H9 (cell line): Measurements from ENCODE around the gene LIM2. TPM values are rescaled to one million over a fixed set of nuclear protein-coding genes. Genes with fewer than 3 reads are reported as not detected.

Source experiments
- DNase-seq: peaks from one replicate; pipeline ENCODE4 v3.0.0-alpha.2; 2017
- H2AFZ ChIP-seq: one replicate; pipeline ENCODE4 v1.6.1; 2013; ENCODE audit warnings: mild to moderate bottlenecking, low read length, control low read depth, moderate library complexity
- H2AK5ac ChIP-seq: 2 replicates; pipeline ENCODE4 v1.6.1; 2013; ENCODE audit warnings: low read length, control low read depth, mixed read lengths; ENCODE audit not compliant: insufficient read length
- H2BK120ac ChIP-seq: one replicate; pipeline ENCODE4 v1.6.1; 2013; ENCODE audit warnings: low read depth, mild to moderate bottlenecking, low read length, control low read depth, inconsistent platforms; ENCODE audit not compliant: poor library complexity, severe bottlenecking
- H2BK12ac ChIP-seq: 2 replicates; pipeline ENCODE4 v1.6.1; 2013; ENCODE audit warnings: low read length, control low read depth, mixed read lengths, low read depth; ENCODE audit not compliant: insufficient read length
- H2BK15ac ChIP-seq: 2 replicates; pipeline ENCODE4 v1.6.1; 2013; ENCODE audit warnings: low read depth, low read length, control low read depth
- H2BK20ac ChIP-seq: one replicate; pipeline ENCODE4 v1.6.1; 2013; ENCODE audit warnings: low read depth, mild to moderate bottlenecking, low read length, control low read depth, inconsistent platforms; ENCODE audit not compliant: poor library complexity, severe bottlenecking
- H2BK5ac ChIP-seq: 2 replicates; pipeline ENCODE4 v1.6.1; 2013; ENCODE audit warnings: low read length, control low read depth, mixed read lengths; ENCODE audit not compliant: insufficient read length
- H3K14ac ChIP-seq: 2 replicates; pipeline ENCODE4 v1.6.1; 2013; ENCODE audit warnings: low read length, control low read depth; ENCODE audit not compliant: insufficient read depth
- H3K18ac ChIP-seq: 2 replicates; pipeline ENCODE4 v1.6.1; 2013; ENCODE audit warnings: low read depth, mild to moderate bottlenecking, mixed read lengths, low read length, control low read depth; ENCODE audit not compliant: insufficient read length
- H3K23ac ChIP-seq: 2 replicates; pipeline ENCODE4 v1.6.1; 2013; ENCODE audit warnings: low read length, control low read depth, mixed read lengths, low read depth; ENCODE audit not compliant: insufficient read length
- H3K23me2 ChIP-seq: 2 replicates; pipeline ENCODE4 v1.6.1; 2013; ENCODE audit warnings: low read depth, mild to moderate bottlenecking, mixed read lengths, low read length, control low read depth; ENCODE audit not compliant: insufficient read length, poor library complexity, severe bottlenecking
- H3K27ac ChIP-seq: 2 replicates; pipeline ENCODE4 v1.5.1; 2013; ENCODE audit warnings: low read length, control low read depth, mixed read lengths, low read depth; ENCODE audit not compliant: insufficient read length
- H3K27me3 ChIP-seq: 2 replicates; pipeline ENCODE4 v1.6.1; 2013; ENCODE audit warnings: low read length, control low read depth, inconsistent platforms; ENCODE audit not compliant: insufficient read depth
- H3K4ac ChIP-seq: 2 replicates; pipeline ENCODE4 v1.6.1; 2013; ENCODE audit warnings: low read depth, mild to moderate bottlenecking, control low read depth, inconsistent platforms, low read length, moderate library complexity
- H3K4me1 ChIP-seq: 2 replicates; pipeline ENCODE4 v1.6.1; 2013; ENCODE audit warnings: low read length, control low read depth, inconsistent platforms; ENCODE audit not compliant: insufficient read depth
- H3K4me2 ChIP-seq: 2 replicates; pipeline ENCODE4 v1.6.1; 2013; ENCODE audit warnings: low read length, control low read depth, mixed read lengths; ENCODE audit not compliant: insufficient read length, insufficient read depth
- H3K56ac ChIP-seq: 2 replicates; pipeline ENCODE4 v1.6.1; 2013; ENCODE audit warnings: low read depth, mild to moderate bottlenecking, mixed read lengths, low read length, control low read depth; ENCODE audit not compliant: insufficient read length
- H3K79me1 ChIP-seq: 2 replicates; pipeline ENCODE4 v1.6.1; 2013; ENCODE audit warnings: low read depth, mild to moderate bottlenecking, moderate library complexity, low read length, control low read depth, inconsistent platforms; ENCODE audit not compliant: insufficient read depth, poor library complexity, severe bottlenecking
- H3K79me2 ChIP-seq: 2 replicates; pipeline ENCODE4 v1.6.1; 2013; ENCODE audit warnings: low read length, control low read depth, inconsistent platforms; ENCODE audit not compliant: insufficient read depth
- H3K9ac ChIP-seq: 2 replicates; pipeline ENCODE4 v1.6.1; 2013; ENCODE audit warnings: low read length, control low read depth, mixed read lengths; ENCODE audit not compliant: insufficient read length; ENCODE audit errors: extremely low read depth
- H3K9me3 ChIP-seq: one replicate; pipeline ENCODE4 v1.6.1; 2013; ENCODE audit warnings: low read depth, low read length, inconsistent platforms; ENCODE audit not compliant: control insufficient read depth
- H3T11ph ChIP-seq: one replicate; pipeline ENCODE4 v1.6.1; 2013; ENCODE audit warnings: mild to moderate bottlenecking, low read length, control low read depth, inconsistent platforms
- H4K20me1 ChIP-seq: one replicate; pipeline ENCODE4 v1.6.1; 2013; ENCODE audit not compliant: control insufficient read depth, insufficient read length, insufficient read depth
- H4K5ac ChIP-seq: 2 replicates; pipeline ENCODE4 v1.6.1; 2013; ENCODE audit warnings: low read depth, mild to moderate bottlenecking, mixed read lengths, low read length, control low read depth; ENCODE audit not compliant: insufficient read length
- H4K8ac ChIP-seq: replicated peaks from 2 replicates; pipeline ENCODE4 v1.6.1; 2013; ENCODE audit warnings: low read length, control low read depth, mixed read lengths, low read depth; ENCODE audit not compliant: insufficient read length
- H4K91ac ChIP-seq: 2 replicates; pipeline ENCODE4 v1.6.1; 2013; ENCODE audit warnings: low read depth, mild to moderate bottlenecking, moderate library complexity, mixed read lengths, low read length, control low read depth; ENCODE audit not compliant: insufficient read length
- H3K27ac Mint-ChIP-seq, 3 experiments: 2 replicates in 2 of 3; 3 replicates in 1 of 3; pipeline ENCODE4 v1.8.0; 2020 to 2021; ENCODE audit warnings: mixed read lengths in 3 of 3, mild to moderate bottlenecking in 1 of 3, moderate library complexity in 1 of 3
- H3K27me3 Mint-ChIP-seq: 2 replicates; pipeline ENCODE4 v1.8.0; 2021; ENCODE audit warnings: low read depth, mild to moderate bottlenecking, moderate library complexity, mixed read lengths
- H3K36me3 Mint-ChIP-seq, 3 experiments: 2 replicates in 2 of 3; 3 replicates in 1 of 3; pipeline ENCODE4 v1.8.0; 2020 to 2021; ENCODE audit warnings: low read depth in 3 of 3, mixed read lengths in 3 of 3; ENCODE audit not compliant: insufficient read depth in 1 of 3
- H3K4me1 Mint-ChIP-seq, 2 experiments: 2 replicates each; pipeline ENCODE4 v1.8.0; 2020; ENCODE audit warnings: mixed read lengths in 2 of 2
- H3K4me3 Mint-ChIP-seq, 2 experiments: 2 replicates in 1 of 2; 3 replicates in 1 of 2; pipeline ENCODE4 v1.8.0; 2020 to 2021; ENCODE audit warnings: mild to moderate bottlenecking in 2 of 2, mixed read lengths in 2 of 2, moderate library complexity in 1 of 2
- H3K9me3 Mint-ChIP-seq, 2 experiments: 2 replicates in 1 of 2; 3 replicates in 1 of 2; pipeline ENCODE4 v1.8.0; 2020; ENCODE audit warnings: mild to moderate bottlenecking in 2 of 2, mixed read lengths in 2 of 2, moderate library complexity in 1 of 2
- CTCF ChIP-seq: fragments of 200-600 bp; sonication (generic); conservative IDR thresholded peaks from 3 replicates; pipeline ENCODE4 v1.8.0; 2021; ENCODE audit warnings: antibody characterized with exemption, mild to moderate bottlenecking
- WGBS: extraction: QIAGEN DNeasy Blood & Tissue Kit; methylation state at CpG from one replicate; pipeline ENCODE4 v1.1.7; 2013; ENCODE audit warnings: missing lambda C conversion rate, low lambda C conversion rate, mixed read lengths; ENCODE audit not compliant: insufficient read length; ENCODE audit errors: extremely low coverage; 5-methylcytosine and 5-hydroxymethylcytosine counted together
- total RNA-seq: library from RNA; stranded (reverse); gene quantifications from 2 replicates; pipeline ENCODE4 v1.2.1, GENCODE V29; 2021

Gene LIM2
- total RNA-seq, 1 experiment from 2014 or later, result not detected

GRCh38 chr19:51345076-51345620 is 42.6 kb downstream of the LIM2 start:
- TF ChIP-seq CTCF, result no peak
- Histone ChIP-seq H3K79me2 (no peaks in the 10 kb centered on the region), H3K9me3 (no peaks in the 10 kb centered on the region), H3K27ac (no peak overlapping the region), H2BK15ac (no peak overlapping the region), H2BK12ac (no peak overlapping the region), H3K56ac (no peak overlapping the region), H3K79me1 (no peaks in the 10 kb centered on the region), H4K20me1 (no peaks in the 10 kb centered on the region), H2BK20ac (no peak overlapping the region), H4K8ac (no peak overlapping the region), H3K18ac (no peak overlapping the region), H3K4me2 (no peak overlapping the region), H3K4ac (no peak overlapping the region), H2AFZ (no peak overlapping the region), H3K14ac (no peak overlapping the region), H4K91ac (no peak overlapping the region), H2BK5ac (no peak overlapping the region), H2AK5ac (no peak overlapping the region), H4K5ac (no peak overlapping the region), H3T11ph (no peak overlapping the region), H3K23ac (no peak overlapping the region), H3K23me2 (no peaks in the 10 kb centered on the region), H2BK120ac (no peak overlapping the region), H3K9ac (no peak overlapping the region), H3K27me3 (no peaks in the 10 kb centered on the region), H3K4me1 (peaks cover 14% of the 10 kb centered on the region)
- Mint-ChIP-seq H3K4me1 (peaks cover 19 to 22% of the 10 kb centered on the region in 2 experiments), H3K9me3 (no peaks in the 10 kb centered on the region; a peak in 1 of 5 replicates), H3K27me3 (peaks cover 19% of the 10 kb centered on the region), H3K36me3 (peaks cover 2 to 11% (median 8%) of the 10 kb centered on the region in 3 experiments; a peak in 4 of 7 replicates), H3K4me3 (no peak overlapping the region), H3K27ac (no peak overlapping the region)
- DNase-seq, result no peak
- WGBS, result no CpG with 5 or more reads among the region's 9 CpGs
